T47D (cell line): ENCODE measurements around the gene APOA5.

Source experiments
- DNase-seq, 2 experiments: peaks; one replicate each; pipeline versions ENCODE4 v3.0.0 to v3.0.0-alpha.2; 2011 to 2012; ENCODE audit warnings: low read depth in 1 of 2, low spot score in 1 of 2
- JUND ChIP-seq: IDR thresholded peaks from 2 replicates; pipeline ENCODE4 v1.6.1; 2012; ENCODE audit warnings: low read depth
- in situ Hi-C: cut with HindIII; loops from 2 replicates; pipeline ENCODE4 v1.10.0; 2016; ENCODE audit warnings: low sequenced_read_pairs, low pct_unique_long_range_greater_than_20kb

The APOA5 gene

DNA sequence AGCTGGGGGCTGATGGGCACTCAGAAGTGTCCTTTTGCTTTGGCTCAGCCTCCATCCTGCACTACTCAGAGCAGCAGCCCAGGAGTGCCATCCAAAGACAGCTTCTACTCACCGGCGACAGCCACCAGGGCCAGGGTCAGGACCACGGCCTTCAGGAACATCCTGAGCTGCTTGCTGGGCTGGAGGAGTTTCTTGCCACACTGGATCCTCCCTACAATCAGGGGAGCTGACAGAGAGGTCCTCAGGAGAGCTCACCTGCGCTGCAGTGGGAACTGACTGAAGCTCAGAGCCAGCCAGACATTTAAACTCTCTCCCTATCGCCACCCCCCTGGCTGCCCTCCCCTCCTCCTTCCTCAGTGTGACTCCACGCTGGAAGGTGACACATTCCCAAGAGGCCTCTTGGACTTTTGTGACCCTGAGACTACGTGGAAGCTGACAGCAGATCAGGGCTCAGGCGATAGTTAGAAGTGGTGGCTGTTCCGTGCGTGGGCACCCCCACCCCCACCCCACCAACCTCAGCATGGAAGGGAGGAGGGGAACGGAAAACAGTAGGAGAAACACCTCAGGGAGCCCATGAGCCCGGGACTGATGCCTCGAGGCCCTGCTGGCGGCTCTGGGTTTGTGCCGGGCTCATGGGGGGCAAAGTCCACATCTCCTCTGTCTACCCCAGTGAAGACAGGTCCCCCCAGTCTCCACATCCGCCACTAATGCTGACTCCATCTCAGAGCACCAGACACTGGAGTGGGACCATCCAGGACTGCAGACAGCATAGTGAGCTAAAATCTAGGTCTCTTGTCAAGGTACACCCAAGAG, 31.6 kb upstream of the APOA5 start, which contains the start of gene APOA4:
APOA4 (minus strand) TSS at position 274 of the 813 bp plus-strand sequence; CDS start at position 161, 113 bp downstream.
- TF ChIP-seq JUND: no peak
- in situ Hi-C loops: no loop called here
- no peak for DNase-seq

DNA sequence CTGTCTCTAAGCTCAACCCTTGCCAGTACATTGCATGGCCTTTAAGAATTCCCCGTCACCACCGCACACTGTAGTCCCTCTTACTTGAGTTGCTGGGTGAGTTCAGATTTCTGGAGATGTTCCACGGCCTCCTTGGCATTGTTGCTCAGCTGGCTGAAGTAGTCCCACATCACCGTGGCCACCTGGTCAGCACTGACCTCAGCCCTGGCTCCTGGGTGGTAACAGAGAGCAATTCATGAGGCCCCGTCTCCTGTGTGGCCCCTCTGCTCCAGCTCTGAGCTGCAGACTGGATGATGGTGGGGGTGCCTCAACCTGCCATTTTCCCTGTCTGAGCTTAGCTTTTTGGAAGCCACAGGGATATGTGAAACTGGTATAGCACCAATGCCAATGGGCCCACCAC, 30.9 kb upstream of the APOA5 start:
- DNase-seq: no peak
- in situ Hi-C loops: no loop called here
- TF ChIP-seq JUND: no peak

GRCh38 chr11:116821050-116821918, 29.6 kb upstream of the APOA5 start:
- in situ Hi-C loops: no loop called here
- TF ChIP-seq JUND: no peak
- DNase-seq: no peak

- no peak for DNase-seq
- no peak for TF ChIP-seq JUND
- in situ Hi-C loops: no loop called here
Observed at GRCh38 chr11:116819049-116819448, 27.4 kb upstream of the APOA5 start.

- in situ Hi-C loops: no loop called here
- no peak for DNase-seq
- no peak for TF ChIP-seq JUND
Observed at GRCh38 chr11:116814502-116814901, 22.8 kb upstream of the APOA5 start.

DNA sequence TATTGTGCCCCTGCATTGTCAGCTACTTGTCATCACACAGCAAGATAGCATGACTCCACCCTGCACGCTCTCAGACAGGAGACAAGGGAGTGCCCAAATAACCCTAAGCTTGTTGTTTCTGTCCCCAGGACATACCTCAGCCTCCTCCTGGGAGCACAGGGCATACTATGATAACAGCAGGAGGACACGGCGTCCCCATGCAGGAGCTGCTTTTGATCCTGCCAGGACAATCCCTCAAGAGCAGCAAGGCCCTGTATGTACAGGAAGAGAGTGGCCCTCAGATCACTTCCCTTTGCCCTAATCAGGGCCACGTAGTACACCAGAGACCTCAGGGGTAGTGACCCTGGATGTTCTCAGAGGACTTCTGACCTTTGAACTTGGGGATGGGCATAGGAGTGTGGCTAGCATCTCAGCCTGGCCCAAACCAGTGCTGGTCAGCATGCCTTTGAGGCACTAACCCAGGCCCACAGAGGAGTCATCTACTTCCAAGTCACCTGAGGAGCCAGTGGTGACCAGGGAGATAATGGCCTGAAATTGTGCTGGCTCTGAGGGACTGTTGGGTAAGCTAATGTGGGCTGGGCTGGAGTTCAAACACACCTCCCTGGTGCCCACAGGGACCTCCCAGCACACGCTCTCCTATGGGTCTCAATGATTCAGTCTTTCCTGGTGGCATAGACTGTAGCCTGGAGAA, 22.2 kb upstream of the APOA5 start:
- DNase-seq: no peak
- in situ Hi-C loops: no loop called here
- no peak for TF ChIP-seq JUND

DNA sequence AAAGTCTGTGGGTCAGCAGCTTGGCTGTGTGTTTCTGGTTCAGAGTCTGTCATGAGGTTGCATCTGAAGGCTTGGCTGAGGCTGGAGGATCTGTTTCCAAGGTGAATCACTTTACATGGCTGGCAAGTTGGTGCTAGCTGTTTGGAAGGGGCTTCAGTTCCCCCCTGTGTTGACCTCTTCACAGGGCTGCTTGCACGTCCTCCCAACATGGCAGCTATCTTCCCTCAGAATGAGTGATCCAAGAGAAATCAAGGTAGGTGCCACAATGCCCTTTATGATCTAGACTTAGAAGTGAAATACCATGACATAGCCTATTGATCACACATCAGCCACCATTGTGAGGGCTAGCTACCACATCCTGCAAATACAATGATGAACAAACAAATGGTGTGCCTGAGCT, 21.5 kb upstream of the APOA5 start:
- no peak for TF ChIP-seq JUND
- DNase-seq: no peak
- in situ Hi-C loops: no loop called here

DNA sequence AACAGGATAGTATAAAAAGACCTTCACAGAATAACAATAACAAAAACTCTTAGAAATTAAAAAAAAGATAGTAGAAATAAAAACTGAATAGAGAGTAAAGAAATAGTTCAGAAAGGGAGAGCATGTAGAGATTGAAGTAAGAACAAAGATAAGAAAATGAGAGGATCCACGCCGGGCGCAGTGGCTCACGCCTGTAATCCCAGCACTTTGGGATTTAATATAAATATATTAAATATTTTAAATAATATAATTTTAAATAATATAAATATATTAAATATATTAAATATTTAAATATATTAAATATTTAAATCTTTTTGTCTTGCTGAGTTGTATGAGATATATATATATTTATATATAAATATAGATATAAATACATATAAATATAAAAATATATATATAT, 20.4 kb upstream of the APOA5 start:
- no peak for TF ChIP-seq JUND
- in situ Hi-C loops: no loop called here
- no peak for DNase-seq

DNA sequence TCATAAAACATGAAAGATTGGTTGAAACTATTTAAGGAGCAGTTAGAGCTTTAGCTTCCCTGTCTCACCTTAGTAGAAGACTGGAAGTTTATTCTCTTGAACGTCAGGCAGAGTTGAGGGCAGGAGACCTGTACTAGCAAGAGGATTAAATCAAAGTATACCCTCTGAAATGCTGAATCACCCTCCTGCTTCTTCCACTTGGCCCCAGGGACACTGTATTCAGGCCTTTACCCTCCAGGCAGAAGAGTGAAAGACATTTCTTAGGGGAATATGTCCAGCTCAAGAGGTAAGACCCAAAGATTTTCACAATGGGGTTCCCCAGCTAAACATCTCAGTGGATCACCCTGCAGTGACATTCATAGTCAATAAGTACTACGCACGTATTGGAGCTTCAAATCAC, 19.5 kb upstream of the APOA5 start:
- no peak for DNase-seq
- in situ Hi-C loops: no loop called here
- TF ChIP-seq JUND: no peak

DNA sequence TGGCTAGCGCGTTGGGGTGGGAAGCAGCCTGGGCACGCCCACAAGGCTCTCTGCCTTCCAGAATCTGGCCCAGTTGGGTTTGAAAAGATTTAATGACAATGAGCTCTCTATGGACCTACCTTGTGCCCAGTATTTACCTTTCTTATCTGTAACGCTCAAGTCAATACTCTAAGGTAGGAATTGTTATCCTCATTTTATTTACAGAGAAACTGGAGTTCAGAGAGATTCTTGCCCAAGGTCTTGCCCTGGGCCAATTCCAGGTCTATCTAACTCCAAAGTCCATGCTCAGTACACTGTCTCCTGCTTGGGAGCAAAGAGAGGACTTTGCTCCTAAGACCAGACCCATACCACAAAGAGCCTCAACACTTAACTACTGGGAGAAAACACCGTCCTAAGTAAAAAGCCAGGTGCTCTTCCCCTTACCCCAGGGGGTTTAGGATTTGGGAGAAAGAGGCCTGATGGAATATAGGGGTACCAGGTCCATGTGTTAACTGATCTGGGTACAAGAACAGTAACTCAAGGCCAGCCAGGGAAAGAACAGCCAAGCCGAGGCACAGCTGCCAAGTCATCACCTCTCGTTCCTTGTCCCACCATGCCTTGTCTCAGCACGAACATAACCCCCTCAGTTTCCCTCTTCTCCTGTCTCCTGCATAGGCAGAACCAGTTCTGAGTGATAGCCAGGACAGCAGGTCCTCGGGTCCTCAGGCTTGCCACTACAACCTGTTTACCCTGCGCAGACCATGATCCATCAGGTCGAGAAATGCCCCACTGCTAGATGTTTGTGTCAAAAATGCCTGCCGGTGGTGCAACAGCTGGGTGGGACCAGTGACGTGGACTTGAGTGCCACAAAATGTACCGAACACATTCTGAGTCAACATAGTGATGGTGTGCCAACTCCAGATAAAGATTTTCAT, 16.8 kb upstream of the APOA5 start:
- DNase-seq: no peak
- TF ChIP-seq JUND: no peak
- in situ Hi-C loops: no loop called here

DNA sequence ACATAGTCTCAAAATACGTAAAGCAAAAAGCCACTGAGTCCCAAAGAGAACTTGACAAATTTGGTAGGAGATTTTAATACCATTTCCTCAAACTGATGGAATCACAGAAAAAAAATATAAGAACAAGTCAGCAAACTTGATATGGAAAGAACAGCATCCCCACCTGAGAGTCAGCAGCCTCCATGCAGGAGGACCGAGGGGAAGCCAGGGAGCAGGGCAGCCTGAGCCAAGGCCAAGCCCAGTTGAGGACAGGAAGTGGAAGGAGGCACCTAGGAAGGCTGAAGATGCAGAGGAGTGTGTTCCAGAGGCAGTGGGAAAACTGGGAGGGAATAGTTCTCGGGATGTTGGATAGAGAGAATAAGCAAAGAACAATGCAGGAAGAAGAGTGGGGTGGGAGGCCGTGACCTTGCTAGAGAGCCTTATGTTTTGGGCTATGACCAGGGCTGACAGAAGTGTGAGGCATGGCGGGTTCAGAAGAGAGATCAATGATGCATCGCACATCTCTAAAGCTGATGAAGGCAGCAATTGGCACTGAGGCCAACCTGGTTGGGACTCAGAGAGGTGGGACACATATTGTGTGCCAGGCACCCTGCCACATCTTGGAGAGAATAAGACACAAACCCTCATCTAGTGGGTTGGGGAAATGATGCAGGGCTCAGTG, 16.1 kb upstream of the APOA5 start:
- no peak for DNase-seq
- in situ Hi-C loops: no loop called here
- TF ChIP-seq JUND: no peak
